Breast epithelium (tissue), 4 donors: ENCODE measurements around the gene DCLK1. TPM values are rescaled to one million over a fixed set of nuclear protein-coding genes. Genes with fewer than 3 reads are reported as not detected.

Experiments used
- DNase-seq, 2 donors: peaks; one replicate each; pipeline ENCODE4 v3.0.0-alpha.2; 2019; ENCODE audit warnings: low spot score in 2 of 2
- H3K27ac ChIP-seq, 2 donors: fragments of 200-600 bp; sonication (generic) in 1 of 2; one replicate each; pipeline ENCODE4 v1.5.1; 2016 to 2019; ENCODE audit warnings: mild to moderate bottlenecking in 1 of 2
- H3K27me3 ChIP-seq, 2 donors: fragments of 200-600 bp; sonication (generic) in 1 of 2; one replicate each; pipeline versions ENCODE4 v1.5.1 to v1.6.0; 2017 to 2019; ENCODE audit warnings: control low read depth in 1 of 2, mild to moderate bottlenecking in 1 of 2
- H3K36me3 ChIP-seq: fragments of 200-600 bp; one replicate; pipeline ENCODE4 v1.5.1; 2019
- H3K4me1 ChIP-seq, 2 donors: fragments of 200-600 bp; sonication (generic); one replicate each; pipeline ENCODE4 v1.5.1; 2016 to 2019; ENCODE audit warnings: control low read depth in 1 of 2
- H3K4me3 ChIP-seq, 3 donors: fragments of 200-600 bp; sonication (generic); 1 replicate in 2 of 3; 2 replicates in 1 of 3; pipeline ENCODE4 v1.5.1; 2016 to 2019; ENCODE audit warnings: mild to moderate bottlenecking in 3 of 3, moderate library complexity in 2 of 3
- H3K9me3 ChIP-seq, 2 donors: fragments of 200-600 bp; sonication (generic) in 1 of 2; one replicate each; pipeline ENCODE4 v1.5.1; 2016 to 2019; ENCODE audit warnings: control low read depth in 1 of 2
- CTCF ChIP-seq, 3 donors: fragments of 450-650 bp; IDR thresholded peaks; one replicate each; pipeline ENCODE4 v1.5.1; 2016 to 2017; ENCODE audit warnings: antibody characterized with exemption in 3 of 3, mild to moderate bottlenecking in 3 of 3, moderate library complexity in 3 of 3
- POLR2A ChIP-seq: fragments of 450-650 bp; IDR thresholded peaks from one replicate; pipeline ENCODE4 v1.6.1; 2016; ENCODE audit warnings: antibody characterized with exemption, mild to moderate bottlenecking, moderate library complexity
- POLR2AphosphoS5 ChIP-seq, 3 donors: sonication (generic); formaldehyde crosslinking; IDR thresholded peaks; one replicate each; pipeline ENCODE4 v1.6.1; 2017; ENCODE audit warnings: antibody characterized with exemption in 3 of 3
- intact Hi-C: fragments of 100-400 bp; cut with DNase I; formaldehyde crosslinking; loops from one replicate; pipeline ENCODE4 v1.15.1; 2023; ENCODE audit warnings: low total_unique reads
- total RNA-seq, 3 donors: library from RNA; depleted of rRNA; stranded (reverse); fragments of >200 nt; gene quantifications; one replicate each; pipeline ENCODE4 v1.1.0, GENCODE V29; 2016

DCLK1 gene
- total RNA-seq, 3 donors from 2014 or later = 21.2 to 158 (median 28.2) TPM

DNA sequence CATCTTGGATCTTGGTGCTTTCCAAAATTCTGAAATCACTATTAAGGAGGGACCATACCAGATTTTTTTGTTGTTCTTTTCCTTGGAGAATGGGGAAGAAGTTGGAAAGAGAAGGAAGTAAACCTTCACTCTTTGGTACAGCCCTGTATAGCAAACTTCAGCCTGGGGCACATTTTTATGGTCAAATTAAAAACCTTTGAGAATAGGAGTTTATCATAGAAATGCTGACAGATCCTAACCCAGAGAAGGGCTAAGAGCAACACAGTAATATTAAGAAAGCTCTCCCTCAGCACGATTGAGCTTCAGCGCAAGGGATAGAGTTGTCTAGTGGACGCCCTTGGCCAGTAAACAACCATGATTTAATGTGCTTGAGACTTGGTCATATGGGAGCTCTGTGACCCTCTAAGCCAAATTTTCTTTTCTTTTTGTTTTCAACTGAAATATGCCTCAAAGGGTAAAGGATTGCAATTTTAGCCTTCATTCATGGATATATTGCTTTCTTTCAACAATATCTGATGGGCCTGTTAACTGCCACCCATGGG is 360.4 kb downstream of the DCLK1 start:
- no peaks in the 10 kb centered on the region for H3K9me3 ChIP-seq
- intact Hi-C loops = loop anchor here (10.0 kb wide), 1 partner anchor 1384 kb away; no protein-coding TSS in a partner anchor
- H3K27ac ChIP-seq = no peak overlapping the region

DNA sequence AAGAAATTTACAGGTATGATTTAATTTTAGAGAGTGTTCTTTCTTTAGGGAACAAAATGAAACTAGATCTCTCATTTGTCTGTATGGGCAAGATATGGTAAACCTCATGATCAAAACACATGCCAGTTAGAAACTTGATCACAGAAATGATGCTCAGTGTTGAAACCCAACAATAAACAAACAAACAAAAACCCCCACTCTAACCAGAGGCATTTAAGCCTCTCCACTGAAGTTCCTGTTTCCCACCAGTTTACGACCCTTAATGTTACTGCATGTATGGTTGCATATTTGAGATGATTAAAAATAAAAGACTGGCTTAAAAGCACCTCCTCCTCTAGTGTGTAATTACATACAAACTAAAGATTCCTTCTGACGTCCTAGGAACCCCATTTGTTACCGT is 361.4 kb downstream of the DCLK1 start:
- TF ChIP-seq POLR2A = no peak
- TF ChIP-seq CTCF (IDR thresholded peaks at IDR 0.05) = no peak
- no peak for TF ChIP-seq POLR2AphosphoS5 (IDR thresholded peaks at IDR 0.05)
- Histone ChIP-seq H3K4me3 (no peak overlapping the region), H3K27ac (no peak overlapping the region), H3K4me1 (no peaks in the 10 kb centered on the region), H3K9me3 (no peaks in the 10 kb centered on the region), H3K36me3 (no peaks in the 10 kb centered on the region), H3K27me3 (no peaks in the 10 kb centered on the region)
- intact Hi-C loops = loop anchor here (10.0 kb wide), 1 partner anchor 1385 kb away; no protein-coding TSS in a partner anchor
- no peak for DNase-seq

More for the DNA sequence above, 360.4 kb downstream of the DCLK1 start:
- Histone ChIP-seq H3K4me1 (no peaks in the 10 kb centered on the region), H3K27me3 (no peaks in the 10 kb centered on the region), H3K36me3 (no peaks in the 10 kb centered on the region), H3K4me3 (no peak overlapping the region)
- TF ChIP-seq POLR2AphosphoS5 (IDR thresholded peaks at IDR 0.05) (no peak), POLR2A (no peak), CTCF (IDR thresholded peaks at IDR 0.05) (no peak)
- DNase-seq = no peak

GRCh38 chr13:35768551-35768950 is 362.6 kb downstream of the DCLK1 start:
- Histone ChIP-seq H3K9me3 (no peaks in the 10 kb centered on the region), H3K36me3 (no peaks in the 10 kb centered on the region), H3K27me3 (no peaks in the 10 kb centered on the region), H3K4me3 (no peak overlapping the region), H3K27ac (no peak overlapping the region), H3K4me1 (no peaks in the 10 kb centered on the region)
- TF ChIP-seq POLR2A = no peak
- TF ChIP-seq POLR2AphosphoS5 (IDR thresholded peaks at IDR 0.05) = no peak
- TF ChIP-seq CTCF (IDR thresholded peaks at IDR 0.05) = no peak
- intact Hi-C loops = no loop called here
- DNase-seq = no peak

DNA sequence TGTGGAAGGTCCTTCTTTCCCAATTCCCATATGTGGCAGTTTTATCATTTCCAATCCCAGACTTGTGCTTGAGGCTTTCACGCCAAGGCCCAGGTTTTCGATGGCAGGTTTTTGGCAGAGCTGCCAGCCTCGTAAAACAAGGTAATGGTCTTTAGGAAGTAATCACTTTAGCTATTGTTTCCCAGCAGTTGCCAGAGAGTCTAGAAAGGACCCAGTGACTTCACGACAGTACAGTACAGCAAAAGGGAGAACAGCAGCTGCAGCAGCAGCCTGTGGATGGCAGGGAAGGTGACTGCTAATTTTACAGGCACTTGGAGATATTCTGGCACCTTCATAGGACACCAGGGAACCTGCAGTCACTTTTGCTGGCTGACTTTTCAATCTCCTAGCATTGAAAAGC is 363.1 kb downstream of the DCLK1 start:
- no peak overlapping the region for H3K27ac ChIP-seq
- intact Hi-C loops = no loop called here
- H3K36me3 ChIP-seq = no peaks in the 10 kb centered on the region
- H3K27me3 ChIP-seq = no peaks in the 10 kb centered on the region
- no peaks in the 10 kb centered on the region for H3K4me1 ChIP-seq
- DNase-seq = no peak
- TF ChIP-seq POLR2AphosphoS5 (IDR thresholded peaks at IDR 0.05) = no peak
- TF ChIP-seq CTCF (IDR thresholded peaks at IDR 0.05) = no peak
- no peak for TF ChIP-seq POLR2A
- H3K9me3 ChIP-seq = no peaks in the 10 kb centered on the region
- H3K4me3 ChIP-seq = no peak overlapping the region

GRCh38 chr13:35767256-35767976 is 363.8 kb downstream of the DCLK1 start:
- no peak overlapping the region for H3K4me3 ChIP-seq
- H3K9me3 ChIP-seq = no peaks in the 10 kb centered on the region
- no peak for DNase-seq
- H3K36me3 ChIP-seq = no peaks in the 10 kb centered on the region
- intact Hi-C loops = no loop called here
- H3K27me3 ChIP-seq = no peaks in the 10 kb centered on the region
- no peaks in the 10 kb centered on the region for H3K4me1 ChIP-seq
- no peak overlapping the region for H3K27ac ChIP-seq
- no peak for TF ChIP-seq POLR2A
- no peak for TF ChIP-seq POLR2AphosphoS5 (IDR thresholded peaks at IDR 0.05)
- TF ChIP-seq CTCF (IDR thresholded peaks at IDR 0.05) = no peak
